ENCODE measurements around the gene GRPR.
"Not testable (repeated sequence)": the region's sequence is repeated elsewhere in the genome, so short reads cannot be mapped to it uniquely, and the experiment has no call there.

Gene GRPR

DNA sequence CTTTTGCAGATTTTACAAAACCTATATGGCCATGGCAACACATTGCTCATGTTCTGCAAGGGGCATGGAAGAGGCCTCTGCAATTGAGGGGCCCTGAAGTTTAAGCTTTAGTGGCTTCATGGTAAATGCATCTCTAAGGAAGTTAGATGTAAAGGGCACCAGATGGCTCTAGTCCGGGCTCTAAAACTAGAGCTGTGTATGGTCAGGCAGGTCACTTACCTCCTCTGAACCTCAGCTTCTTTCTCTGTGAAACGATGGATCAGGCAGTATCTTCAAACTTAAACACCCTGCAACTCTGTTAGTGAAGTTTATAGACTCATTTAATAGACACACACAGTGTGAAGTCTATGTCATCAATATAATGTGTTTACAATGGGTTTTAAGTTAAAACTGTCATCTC is 53.9 kb downstream of the GRPR start:
- CTCF ChIA-PET: interaction anchor here (0.5 kb wide), 1 partner anchor 518 kb away, joined by 4 read pairs; no protein-coding TSS in a partner anchor

DNA sequence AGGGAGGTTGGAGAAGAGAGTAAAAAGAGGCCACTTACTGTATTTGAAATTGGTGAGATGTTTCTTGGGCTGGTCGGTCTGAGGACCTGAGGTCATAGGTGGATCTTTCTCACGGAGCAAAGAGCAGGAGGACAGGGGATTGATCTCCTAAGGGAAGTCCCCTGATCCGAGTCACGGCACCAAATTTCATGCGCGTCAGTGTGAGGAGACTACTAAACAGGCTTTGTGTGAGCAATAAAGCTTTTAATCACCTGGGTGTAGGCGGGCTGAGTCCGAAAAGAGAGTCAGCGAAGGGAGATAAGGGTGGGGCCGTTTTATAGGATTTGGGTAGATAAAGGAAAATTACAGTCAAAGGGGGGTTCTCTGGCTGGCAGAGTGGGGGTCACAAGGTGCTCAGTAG is 60.5 kb downstream of the GRPR start:
- CTCF ChIA-PET: interaction anchor here (0.6 kb wide), 1 partner anchor 1639 kb away, joined by 3 read pairs; no protein-coding TSS in a partner anchor
- H3K9me3 ChIP-seq (ENCODE audit: control insufficient read depth, insufficient read depth, low read depth, low read length); H3K36me3 ChIP-seq (ENCODE audit: control insufficient read depth in 2 of 2, insufficient read depth in 1 of 2, low read length in 2 of 2); H3K4me3 ChIP-seq (ENCODE audit: low read depth, low read length); POLR2A ChIA-PET; H3K4me1 ChIP-seq (ENCODE audit: control insufficient read depth, insufficient read depth, low read length); H3K27ac ChIP-seq (ENCODE audit: extremely low read depth, low read depth, low read length): not testable (repeated sequence)

More for the DNA sequence above, 53.9 kb downstream of the GRPR start:
- Histone ChIP-seq H3K9me3 (ENCODE audit: control insufficient read depth, insufficient read depth, low read depth, low read length) (no peaks in the 10 kb centered on the region), H3K4me3 (ENCODE audit: low read depth, low read length) (no peak overlapping the region), H3K36me3 (ENCODE audit: control insufficient read depth in 2 of 2, insufficient read depth in 1 of 2, low read length in 2 of 2) (no peaks in the 10 kb centered on the region), H3K27ac (ENCODE audit: extremely low read depth, low read depth, low read length) (no peak overlapping the region), H3K4me1 (ENCODE audit: control insufficient read depth, insufficient read depth, low read length) (no peaks in the 10 kb centered on the region)
- TF ChIP-seq ZNF510 (tag by site-specific recombination; IDR thresholded peaks at IDR 0.05; ENCODE audit: insufficient replicate concordance) (no peak), ZNF121 (tag by site-specific recombination; IDR thresholded peaks at IDR 0.05) (no peak), ZNF184 (tag by site-specific recombination; IDR thresholded peaks at IDR 0.05) (no peak), ZNF830 (tag by site-specific recombination; IDR thresholded peaks at IDR 0.05; ENCODE audit: low read depth) (no peak), ZNF785 (tag by site-specific recombination; IDR thresholded peaks at IDR 0.05) (no peak), ZNF837 (tag by site-specific recombination; IDR thresholded peaks at IDR 0.05) (no peak), SETDB1 (IDR thresholded peaks at IDR 0.05; ENCODE audit: insufficient read length, low read length) (no peak), ZNF157 (tag by site-specific recombination; IDR thresholded peaks at IDR 0.05) (no peak), IKZF3 (tag by site-specific recombination; IDR thresholded peaks at IDR 0.05) (no peak), ZNF610 (tag by site-specific recombination; IDR thresholded peaks at IDR 0.05; ENCODE audit: borderline replicate concordance) (no peak), ZNF792 (tag by site-specific recombination; IDR thresholded peaks at IDR 0.05) (no peak)
- TF ChIP-seq, protein P1, sequence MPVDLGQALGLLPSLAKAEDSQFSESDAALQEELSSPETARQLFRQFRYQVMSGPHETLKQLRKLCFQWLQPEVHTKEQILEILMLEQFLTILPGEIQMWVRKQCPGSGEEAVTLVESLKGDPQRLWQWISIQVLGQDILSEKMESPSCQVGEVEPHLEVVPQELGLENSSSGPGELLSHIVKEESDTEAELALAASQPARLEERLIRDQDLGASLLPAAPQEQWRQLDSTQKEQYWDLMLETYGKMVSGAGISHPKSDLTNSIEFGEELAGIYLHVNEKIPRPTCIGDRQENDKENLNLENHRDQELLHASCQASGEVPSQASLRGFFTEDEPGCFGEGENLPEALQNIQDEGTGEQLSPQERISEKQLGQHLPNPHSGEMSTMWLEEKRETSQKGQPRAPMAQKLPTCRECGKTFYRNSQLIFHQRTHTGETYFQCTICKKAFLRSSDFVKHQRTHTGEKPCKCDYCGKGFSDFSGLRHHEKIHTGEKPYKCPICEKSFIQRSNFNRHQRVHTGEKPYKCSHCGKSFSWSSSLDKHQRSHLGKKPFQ (tag by site-specific recombination; IDR thresholded peaks at IDR 0.05): no peak
- TF ChIP-seq, protein P2, sequence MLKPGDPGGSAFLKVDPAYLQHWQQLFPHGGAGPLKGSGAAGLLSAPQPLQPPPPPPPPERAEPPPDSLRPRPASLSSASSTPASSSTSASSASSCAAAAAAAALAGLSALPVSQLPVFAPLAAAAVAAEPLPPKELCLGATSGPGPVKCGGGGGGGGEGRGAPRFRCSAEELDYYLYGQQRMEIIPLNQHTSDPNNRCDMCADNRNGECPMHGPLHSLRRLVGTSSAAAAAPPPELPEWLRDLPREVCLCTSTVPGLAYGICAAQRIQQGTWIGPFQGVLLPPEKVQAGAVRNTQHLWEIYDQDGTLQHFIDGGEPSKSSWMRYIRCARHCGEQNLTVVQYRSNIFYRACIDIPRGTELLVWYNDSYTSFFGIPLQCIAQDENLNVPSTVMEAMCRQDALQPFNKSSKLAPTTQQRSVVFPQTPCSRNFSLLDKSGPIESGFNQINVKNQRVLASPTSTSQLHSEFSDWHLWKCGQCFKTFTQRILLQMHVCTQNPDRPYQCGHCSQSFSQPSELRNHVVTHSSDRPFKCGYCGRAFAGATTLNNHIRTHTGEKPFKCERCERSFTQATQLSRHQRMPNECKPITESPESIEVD (tag by site-specific recombination; IDR thresholded peaks at IDR 0.05): no peak
- TF ChIP-seq, protein P3, sequence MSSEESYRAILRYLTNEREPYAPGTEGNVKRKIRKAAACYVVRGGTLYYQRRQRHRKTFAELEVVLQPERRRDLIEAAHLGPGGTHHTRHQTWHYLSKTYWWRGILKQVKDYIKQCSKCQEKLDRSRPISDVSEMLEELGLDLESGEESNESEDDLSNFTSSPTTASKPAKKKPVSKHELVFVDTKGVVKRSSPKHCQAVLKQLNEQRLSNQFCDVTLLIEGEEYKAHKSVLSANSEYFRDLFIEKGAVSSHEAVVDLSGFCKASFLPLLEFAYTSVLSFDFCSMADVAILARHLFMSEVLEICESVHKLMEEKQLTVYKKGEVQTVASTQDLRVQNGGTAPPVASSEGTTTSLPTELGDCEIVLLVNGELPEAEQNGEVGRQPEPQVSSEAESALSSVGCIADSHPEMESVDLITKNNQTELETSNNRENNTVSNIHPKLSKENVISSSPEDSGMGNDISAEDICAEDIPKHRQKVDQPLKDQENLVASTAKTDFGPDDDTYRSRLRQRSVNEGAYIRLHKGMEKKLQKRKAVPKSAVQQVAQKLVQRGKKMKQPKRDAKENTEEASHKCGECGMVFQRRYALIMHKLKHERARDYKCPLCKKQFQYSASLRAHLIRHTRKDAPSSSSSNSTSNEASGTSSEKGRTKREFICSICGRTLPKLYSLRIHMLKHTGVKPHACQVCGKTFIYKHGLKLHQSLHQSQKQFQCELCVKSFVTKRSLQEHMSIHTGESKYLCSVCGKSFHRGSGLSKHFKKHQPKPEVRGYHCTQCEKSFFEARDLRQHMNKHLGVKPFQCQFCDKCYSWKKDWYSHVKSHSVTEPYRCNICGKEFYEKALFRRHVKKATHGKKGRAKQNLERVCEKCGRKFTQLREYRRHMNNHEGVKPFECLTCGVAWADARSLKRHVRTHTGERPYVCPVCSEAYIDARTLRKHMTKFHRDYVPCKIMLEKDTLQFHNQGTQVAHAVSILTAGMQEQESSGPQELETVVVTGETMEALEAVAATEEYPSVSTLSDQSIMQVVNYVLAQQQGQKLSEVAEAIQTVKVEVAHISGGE (tag by site-specific recombination; conservative IDR thresholded peaks at IDR 0.05; ENCODE audit: low read depth): no peak
- TF ChIP-seq, protein P4, sequence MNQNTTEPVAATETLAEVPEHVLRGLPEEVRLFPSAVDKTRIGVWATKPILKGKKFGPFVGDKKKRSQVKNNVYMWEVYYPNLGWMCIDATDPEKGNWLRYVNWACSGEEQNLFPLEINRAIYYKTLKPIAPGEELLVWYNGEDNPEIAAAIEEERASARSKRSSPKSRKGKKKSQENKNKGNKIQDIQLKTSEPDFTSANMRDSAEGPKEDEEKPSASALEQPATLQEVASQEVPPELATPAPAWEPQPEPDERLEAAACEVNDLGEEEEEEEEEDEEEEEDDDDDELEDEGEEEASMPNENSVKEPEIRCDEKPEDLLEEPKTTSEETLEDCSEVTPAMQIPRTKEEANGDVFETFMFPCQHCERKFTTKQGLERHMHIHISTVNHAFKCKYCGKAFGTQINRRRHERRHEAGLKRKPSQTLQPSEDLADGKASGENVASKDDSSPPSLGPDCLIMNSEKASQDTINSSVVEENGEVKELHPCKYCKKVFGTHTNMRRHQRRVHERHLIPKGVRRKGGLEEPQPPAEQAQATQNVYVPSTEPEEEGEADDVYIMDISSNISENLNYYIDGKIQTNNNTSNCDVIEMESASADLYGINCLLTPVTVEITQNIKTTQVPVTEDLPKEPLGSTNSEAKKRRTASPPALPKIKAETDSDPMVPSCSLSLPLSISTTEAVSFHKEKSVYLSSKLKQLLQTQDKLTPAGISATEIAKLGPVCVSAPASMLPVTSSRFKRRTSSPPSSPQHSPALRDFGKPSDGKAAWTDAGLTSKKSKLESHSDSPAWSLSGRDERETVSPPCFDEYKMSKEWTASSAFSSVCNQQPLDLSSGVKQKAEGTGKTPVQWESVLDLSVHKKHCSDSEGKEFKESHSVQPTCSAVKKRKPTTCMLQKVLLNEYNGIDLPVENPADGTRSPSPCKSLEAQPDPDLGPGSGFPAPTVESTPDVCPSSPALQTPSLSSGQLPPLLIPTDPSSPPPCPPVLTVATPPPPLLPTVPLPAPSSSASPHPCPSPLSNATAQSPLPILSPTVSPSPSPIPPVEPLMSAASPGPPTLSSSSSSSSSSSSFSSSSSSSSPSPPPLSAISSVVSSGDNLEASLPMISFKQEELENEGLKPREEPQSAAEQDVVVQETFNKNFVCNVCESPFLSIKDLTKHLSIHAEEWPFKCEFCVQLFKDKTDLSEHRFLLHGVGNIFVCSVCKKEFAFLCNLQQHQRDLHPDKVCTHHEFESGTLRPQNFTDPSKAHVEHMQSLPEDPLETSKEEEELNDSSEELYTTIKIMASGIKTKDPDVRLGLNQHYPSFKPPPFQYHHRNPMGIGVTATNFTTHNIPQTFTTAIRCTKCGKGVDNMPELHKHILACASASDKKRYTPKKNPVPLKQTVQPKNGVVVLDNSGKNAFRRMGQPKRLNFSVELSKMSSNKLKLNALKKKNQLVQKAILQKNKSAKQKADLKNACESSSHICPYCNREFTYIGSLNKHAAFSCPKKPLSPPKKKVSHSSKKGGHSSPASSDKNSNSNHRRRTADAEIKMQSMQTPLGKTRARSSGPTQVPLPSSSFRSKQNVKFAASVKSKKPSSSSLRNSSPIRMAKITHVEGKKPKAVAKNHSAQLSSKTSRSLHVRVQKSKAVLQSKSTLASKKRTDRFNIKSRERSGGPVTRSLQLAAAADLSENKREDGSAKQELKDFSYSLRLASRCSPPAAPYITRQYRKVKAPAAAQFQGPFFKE (tag by site-specific recombination; IDR thresholded peaks at IDR 0.05; ENCODE audit: borderline replicate concordance): no peak
- POLR2A ChIA-PET: no interaction called here
